A549 treated with GW870086 at 1 μM for 4 hours (cell line): ENCODE results near the gene SPATA7. TPM values are rescaled to one million over a fixed set of nuclear protein-coding genes. Genes with fewer than 3 reads are reported as not detected.

Experiments used
- total RNA-seq: library from RNA; stranded (reverse); fragments of 200-300 nt; extraction: Qiagen RNA extraction; gene quantifications from 5 replicates; pipeline ENCODE4 v1.2.3, GENCODE V29; 2022; ENCODE audit warnings: low read depth

SPATA7 gene, protein sequence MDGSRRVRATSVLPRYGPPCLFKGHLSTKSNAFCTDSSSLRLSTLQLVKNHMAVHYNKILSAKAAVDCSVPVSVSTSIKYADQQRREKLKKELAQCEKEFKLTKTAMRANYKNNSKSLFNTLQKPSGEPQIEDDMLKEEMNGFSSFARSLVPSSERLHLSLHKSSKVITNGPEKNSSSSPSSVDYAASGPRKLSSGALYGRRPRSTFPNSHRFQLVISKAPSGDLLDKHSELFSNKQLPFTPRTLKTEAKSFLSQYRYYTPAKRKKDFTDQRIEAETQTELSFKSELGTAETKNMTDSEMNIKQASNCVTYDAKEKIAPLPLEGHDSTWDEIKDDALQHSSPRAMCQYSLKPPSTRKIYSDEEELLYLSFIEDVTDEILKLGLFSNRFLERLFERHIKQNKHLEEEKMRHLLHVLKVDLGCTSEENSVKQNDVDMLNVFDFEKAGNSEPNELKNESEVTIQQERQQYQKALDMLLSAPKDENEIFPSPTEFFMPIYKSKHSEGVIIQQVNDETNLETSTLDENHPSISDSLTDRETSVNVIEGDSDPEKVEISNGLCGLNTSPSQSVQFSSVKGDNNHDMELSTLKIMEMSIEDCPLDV
- 3.5 to 4.4 TPM (median 3.9 TPM) in 5 replicates for total RNA-seq

DNA sequence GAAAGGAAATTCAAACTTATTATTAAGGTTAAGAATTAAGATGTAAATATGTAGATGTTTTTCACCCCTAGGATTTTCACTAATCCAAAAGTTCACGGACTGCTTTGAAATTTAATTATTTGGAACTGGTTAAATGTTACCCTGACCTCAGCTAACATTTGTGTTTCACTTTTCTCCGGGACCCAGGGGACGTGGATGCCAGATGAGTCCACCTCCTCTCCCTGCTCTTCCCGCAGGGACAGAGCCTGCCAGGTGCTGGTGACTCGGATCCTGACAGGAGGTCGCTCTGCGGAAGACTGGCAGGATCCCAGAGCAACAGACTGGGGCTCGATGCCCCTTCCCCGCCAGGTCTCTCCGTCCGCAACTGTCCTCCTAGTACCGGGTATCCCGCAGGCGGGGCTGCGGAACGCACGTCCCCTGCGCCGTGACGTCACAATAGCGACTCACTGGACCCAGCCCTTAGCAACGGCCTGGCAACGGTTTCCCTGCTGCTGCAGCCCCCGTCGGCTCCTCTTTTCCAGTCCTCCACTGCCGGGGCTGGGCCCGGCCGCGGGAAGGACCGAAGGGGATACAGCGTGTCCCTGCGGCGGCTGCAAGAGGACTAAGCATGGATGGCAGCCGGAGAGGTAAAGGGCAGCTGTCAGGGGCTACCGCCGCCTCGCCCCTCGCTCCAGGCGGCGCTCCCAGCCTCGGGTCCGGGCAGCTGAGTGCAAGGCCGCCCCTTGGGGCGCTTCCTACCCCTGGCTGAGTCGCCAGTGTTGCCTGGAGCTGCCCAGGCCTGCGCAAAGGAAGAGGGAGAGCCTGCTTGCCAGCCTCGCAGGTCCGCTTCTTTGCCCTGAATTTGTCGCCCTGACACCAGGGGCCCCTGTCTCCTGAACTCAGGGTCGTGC is at the start of gene SPATA7:
TSS of gene SPATA7 (plus strand) at position 446 of the 890 bp plus-strand sequence. CDS start at position 608, 162 bp downstream.

Other genes with a start within 250 kb of the SPATA7 start
- not detected in 5 replicates for gene KCNK10, start 62.4 kb upstream of the SPATA7 start, total RNA-seq
- 6.4 to 8.5 TPM (median 7.9 TPM) in 5 replicates for gene PTPN21, start 169.3 kb downstream of the SPATA7 start, total RNA-seq
- 59.0 to 67.5 TPM (median 66.3 TPM) in 5 replicates for gene ZC3H14, start 177.4 kb downstream of the SPATA7 start, total RNA-seq